Caco-2 (cell line): ENCODE measurements around the gene TNS4. TPM values are rescaled to one million over a fixed set of nuclear protein-coding genes. Genes with fewer than 3 reads are reported as not detected.

Source experiments
- BruUV-seq: library from RNA; stranded (reverse); fragments of 400-500 nt; replicated peaks from 2 replicates; lab custom pipeline; 2021; lab: Mats Ljungman, UMichigan
- CTCF ChIA-PET: fragments of 300-600 bp; sonication (Branson Sonifier 250); formaldehyde crosslinking; loops from one replicate; lab custom pipeline; 2022; ENCODE audit warnings: antibody characterized with exemption; lab: Charles Lee
- POLR2A ChIA-PET: fragments of 300-600 bp; sonication (Branson Sonifier 250); formaldehyde crosslinking; loops from one replicate; lab custom pipeline; 2022; ENCODE audit warnings: antibody characterized with exemption; lab: Charles Lee
- DNase-seq, 2 experiments: peaks; one replicate each; pipeline versions ENCODE4 v3.0.0 to v3.0.0-alpha.2; 2020 to 2022
- H3K27me3 ChIP-seq: replicated peaks from 2 replicates; pipeline ENCODE4 v1.6.0; 2011; ENCODE audit warnings: low read length; ENCODE audit not compliant: control insufficient read depth, insufficient read depth
- H3K36me3 ChIP-seq: 2 replicates; pipeline ENCODE4 v1.5.1; 2011; ENCODE audit warnings: low read length; ENCODE audit not compliant: control insufficient read depth, insufficient read depth
- H3K4me1 ChIP-seq: fragments of 250-450 bp; sonication (Bioruptor Pico); 2 replicates; pipeline ENCODE4 v1.5.1; 2020; ENCODE audit warnings: mild to moderate bottlenecking
- H3K4me3 ChIP-seq: 2 replicates; pipeline ENCODE4 v1.5.1; 2011; ENCODE audit warnings: low read depth, mild to moderate bottlenecking, control low read depth, low read length
- H3K9me3 ChIP-seq: fragments of 250-450 bp; sonication (Bioruptor Pico); 2 replicates; pipeline ENCODE4 v1.5.1; 2020; ENCODE audit warnings: mild to moderate bottlenecking, moderate library complexity
- H3K27ac Mint-ChIP-seq: one replicate; pipeline ENCODE4 v1.8.0; 2022; ENCODE audit warnings: mixed read lengths; ENCODE audit not compliant: unreplicated experiment
- H3K27me3 Mint-ChIP-seq: one replicate; pipeline ENCODE4 v1.8.0; 2022; ENCODE audit warnings: mixed read lengths; ENCODE audit not compliant: insufficient read depth, unreplicated experiment
- H3K36me3 Mint-ChIP-seq: one replicate; pipeline ENCODE4 v1.8.0; 2022; ENCODE audit warnings: mild to moderate bottlenecking, mixed read lengths; ENCODE audit not compliant: insufficient read depth, unreplicated experiment
- H3K4me1 Mint-ChIP-seq: one replicate; pipeline ENCODE4 v1.8.0; 2022; ENCODE audit warnings: low read depth, mixed read lengths; ENCODE audit not compliant: unreplicated experiment
- H3K4me3 Mint-ChIP-seq: one replicate; pipeline ENCODE4 v1.8.0; 2022; ENCODE audit warnings: mild to moderate bottlenecking, moderate library complexity, mixed read lengths; ENCODE audit not compliant: unreplicated experiment
- H3K9me3 Mint-ChIP-seq: one replicate; pipeline ENCODE4 v1.8.0; 2022; ENCODE audit warnings: mixed read lengths; ENCODE audit not compliant: unreplicated experiment
- intact Hi-C: fragments of 100-400 bp; cut with micrococcal nuclease; formaldehyde crosslinking; loops from one replicate; pipeline ENCODE4 v1.10.0; 2022; ENCODE audit not compliant: unreplicated experiment
- total RNA-seq: library from RNA; stranded (reverse); gene quantifications from 2 replicates; pipeline ENCODE4 v1.2.3, GENCODE V29; 2022
- TF ChIP-seq, protein P1 (sequence below), 2 experiments: fragments of 200-600 bp in 1 of 2; IDR thresholded peaks; 1 replicate in 1 of 2; 2 replicates in 1 of 2; pipeline versions ENCODE4 v1.5.1 to v1.8.0; 2011 to 2022; ENCODE audit warnings: antibody characterized with exemption in 1 of 2, control low read depth in 1 of 2, inconsistent platforms in 1 of 2, low read depth in 1 of 2, low read length in 1 of 2, mild to moderate bottlenecking in 1 of 2, moderate library complexity in 1 of 2; ENCODE audit not compliant: insufficient read depth in 1 of 2, severe bottlenecking in 1 of 2, unreplicated experiment in 1 of 2

Gene TNS4
- total RNA-seq, 1 experiment from 2014 or later = not detected

GRCh38 chr17:40457964-40458791, 43.2 kb downstream of the TNS4 start:
- Mint-ChIP-seq H3K36me3 (no peaks in the 10 kb centered on the region), H3K4me1 (no peaks in the 10 kb centered on the region), H3K4me3 (no peak overlapping the region), H3K9me3 (no peaks in the 10 kb centered on the region), H3K27ac (no peak overlapping the region), H3K27me3 (no peaks in the 10 kb centered on the region)
- no TSS peak for BruUV-seq
- Histone ChIP-seq H3K36me3 (no peaks in the 10 kb centered on the region), H3K27me3 (no peaks in the 10 kb centered on the region), H3K4me3 (no peak overlapping the region), H3K9me3 (no peaks in the 10 kb centered on the region), H3K4me1 (no peaks in the 10 kb centered on the region)
- no peak for DNase-seq
- ChIA-PET POLR2A (no interaction called here), CTCF (no interaction called here)
- TF ChIP-seq, protein P1, sequence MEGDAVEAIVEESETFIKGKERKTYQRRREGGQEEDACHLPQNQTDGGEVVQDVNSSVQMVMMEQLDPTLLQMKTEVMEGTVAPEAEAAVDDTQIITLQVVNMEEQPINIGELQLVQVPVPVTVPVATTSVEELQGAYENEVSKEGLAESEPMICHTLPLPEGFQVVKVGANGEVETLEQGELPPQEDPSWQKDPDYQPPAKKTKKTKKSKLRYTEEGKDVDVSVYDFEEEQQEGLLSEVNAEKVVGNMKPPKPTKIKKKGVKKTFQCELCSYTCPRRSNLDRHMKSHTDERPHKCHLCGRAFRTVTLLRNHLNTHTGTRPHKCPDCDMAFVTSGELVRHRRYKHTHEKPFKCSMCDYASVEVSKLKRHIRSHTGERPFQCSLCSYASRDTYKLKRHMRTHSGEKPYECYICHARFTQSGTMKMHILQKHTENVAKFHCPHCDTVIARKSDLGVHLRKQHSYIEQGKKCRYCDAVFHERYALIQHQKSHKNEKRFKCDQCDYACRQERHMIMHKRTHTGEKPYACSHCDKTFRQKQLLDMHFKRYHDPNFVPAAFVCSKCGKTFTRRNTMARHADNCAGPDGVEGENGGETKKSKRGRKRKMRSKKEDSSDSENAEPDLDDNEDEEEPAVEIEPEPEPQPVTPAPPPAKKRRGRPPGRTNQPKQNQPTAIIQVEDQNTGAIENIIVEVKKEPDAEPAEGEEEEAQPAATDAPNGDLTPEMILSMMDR (IDR thresholded peaks at IDR 0.05; ENCODE audit: insufficient read depth in 1 of 2, low read depth in 1 of 2, low read length in 1 of 2, severe bottlenecking in 1 of 2, unreplicated experiment in 1 of 2) = no peak
- intact Hi-C loops = no loop called here

GRCh38 chr17:40457369-40457768, 44.1 kb downstream of the TNS4 start:
- no peaks in the 10 kb centered on the region for H3K36me3 ChIP-seq
- Mint-ChIP-seq H3K27me3 (no peaks in the 10 kb centered on the region), H3K27ac (no peak overlapping the region), H3K4me1 (no peaks in the 10 kb centered on the region), H3K9me3 (no peaks in the 10 kb centered on the region), H3K4me3 (no peak overlapping the region), H3K36me3 (no peaks in the 10 kb centered on the region)
- no peak for DNase-seq
- POLR2A ChIA-PET = no interaction called here
- H3K4me1 ChIP-seq = no peaks in the 10 kb centered on the region
- H3K27me3 ChIP-seq = no peaks in the 10 kb centered on the region
- H3K9me3 ChIP-seq = no peaks in the 10 kb centered on the region
- CTCF ChIA-PET = interaction anchor here (0.7 kb wide), 1 partner anchor 95 kb away, joined by 3 read pairs; no protein-coding TSS in a partner anchor
- no TSS peak for BruUV-seq
- TF ChIP-seq, protein P1 (IDR thresholded peaks at IDR 0.05; ENCODE audit: insufficient read depth in 1 of 2, low read depth in 1 of 2, low read length in 1 of 2, severe bottlenecking in 1 of 2, unreplicated experiment in 1 of 2) = no peak
- H3K4me3 ChIP-seq = no peak overlapping the region
- intact Hi-C loops = no loop called here

- H3K27me3 Mint-ChIP-seq = no peaks in the 10 kb centered on the region
- Histone ChIP-seq H3K4me3 (no peak overlapping the region), H3K36me3 (no peaks in the 10 kb centered on the region), H3K9me3 (no peaks in the 10 kb centered on the region), H3K4me1 (no peaks in the 10 kb centered on the region; the same call in 1 of the 2 replicates), H3K27me3 (no peaks in the 10 kb centered on the region)
- no peaks in the 10 kb centered on the region for H3K36me3 Mint-ChIP-seq
- no peaks in the 10 kb centered on the region for H3K4me1 Mint-ChIP-seq
- no peaks in the 10 kb centered on the region for H3K9me3 Mint-ChIP-seq
- intact Hi-C loops = no loop called here
- ChIA-PET POLR2A (no interaction called here), CTCF (interaction anchor here (0.6 to 1.7 kb wide), 5 partner anchors 20 to 94 kb away, joined by 3 to 10 read pairs (median 5); no protein-coding TSS in a partner anchor)
- TF ChIP-seq, protein P1 (IDR thresholded peaks at IDR 0.05; ENCODE audit: insufficient read depth in 1 of 2, low read depth in 1 of 2, low read length in 1 of 2, severe bottlenecking in 1 of 2, unreplicated experiment in 1 of 2) = no peak
- no TSS peak for BruUV-seq
- DNase-seq = no peak
- no peak overlapping the region for H3K4me3 Mint-ChIP-seq
- no peak overlapping the region for H3K27ac Mint-ChIP-seq
Observed at GRCh38 chr17:40456396-40456951, 44.9 kb downstream of the TNS4 start.
